NB4 (cell line): ENCODE data around the gene PHRF1.

Experiments used
- DNase-seq: peaks from one replicate; pipeline ENCODE4 v3.0.0; 2010; ENCODE audit warnings: low read depth
- H3K4me3 ChIP-seq: one replicate; pipeline ENCODE4 v1.5.1; 2011; ENCODE audit warnings: mild to moderate bottlenecking, low read depth, low read length, moderate library complexity
- MYC ChIP-seq: IDR thresholded peaks from 2 replicates; pipeline ENCODE4 v1.6.1; 2011; ENCODE audit warnings: low read depth, low read length
- POLR2A ChIP-seq: IDR thresholded peaks from 2 replicates; pipeline ENCODE4 v1.6.1; 2011; ENCODE audit warnings: mild to moderate bottlenecking; ENCODE audit not compliant: insufficient read length; ENCODE audit errors: extremely low read depth
- TF ChIP-seq, protein P1 (sequence below): IDR thresholded peaks from 2 replicates; pipeline ENCODE4 v1.6.1; 2011; ENCODE audit warnings: low read depth, low read length
- TF ChIP-seq, protein P2 (sequence below): IDR thresholded peaks from one replicate; pipeline ENCODE4 v1.5.1; 2012; ENCODE audit warnings: low read depth, low read length

Gene PHRF1

DNA sequence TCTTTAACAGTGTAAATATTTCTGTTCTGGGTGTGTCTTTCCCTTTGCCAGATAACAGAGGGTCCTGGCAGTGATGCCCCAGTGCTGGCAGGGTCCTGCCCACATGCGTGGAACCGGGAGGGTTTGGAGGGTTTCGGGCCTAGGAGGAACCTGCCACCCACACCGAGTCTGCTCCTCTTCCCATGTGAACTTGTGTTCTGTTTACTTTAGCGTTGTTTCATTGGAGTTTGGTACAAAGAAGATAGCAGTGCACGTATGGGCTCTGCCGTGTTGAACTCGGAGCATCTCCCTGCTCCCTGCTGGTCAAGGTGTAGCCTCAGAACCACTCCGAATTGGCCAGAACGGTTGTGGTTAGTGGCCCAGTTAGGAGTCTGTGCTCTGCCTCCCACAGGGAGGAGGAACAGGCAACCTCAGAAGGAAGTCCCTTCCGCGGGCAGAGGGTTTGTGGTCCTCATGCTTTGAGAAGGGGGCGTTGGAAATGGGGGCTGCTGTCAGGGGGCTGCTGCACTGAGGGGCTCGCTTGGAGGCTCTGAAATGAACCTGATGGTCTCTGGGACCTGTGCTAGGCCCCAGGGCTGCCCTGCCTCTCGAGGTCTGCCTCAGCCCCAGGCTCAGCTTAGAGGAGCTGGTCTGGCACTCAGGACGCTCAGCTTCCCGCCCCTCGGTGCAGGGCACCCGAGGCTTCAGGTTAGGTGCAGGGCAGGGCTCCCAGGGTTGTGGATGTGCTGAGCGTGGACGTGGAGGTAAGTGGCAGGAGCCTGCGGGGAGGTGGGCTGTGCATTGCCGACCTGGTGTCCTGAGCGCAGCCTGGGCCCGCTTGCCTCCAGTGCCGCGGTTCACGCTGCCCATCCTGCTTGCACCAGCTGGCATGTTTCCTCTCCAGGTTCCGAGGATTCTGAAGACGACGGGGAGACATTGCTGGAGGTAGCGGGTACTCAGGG, 10.4 kb downstream of the PHRF1 start:
- no peak overlapping the region for H3K4me3 ChIP-seq
- no peak for DNase-seq
- TF ChIP-seq, protein P1, sequence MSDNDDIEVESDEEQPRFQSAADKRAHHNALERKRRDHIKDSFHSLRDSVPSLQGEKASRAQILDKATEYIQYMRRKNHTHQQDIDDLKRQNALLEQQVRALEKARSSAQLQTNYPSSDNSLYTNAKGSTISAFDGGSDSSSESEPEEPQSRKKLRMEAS: no peak
- no peak for TF ChIP-seq POLR2A
- TF ChIP-seq, protein P2, sequence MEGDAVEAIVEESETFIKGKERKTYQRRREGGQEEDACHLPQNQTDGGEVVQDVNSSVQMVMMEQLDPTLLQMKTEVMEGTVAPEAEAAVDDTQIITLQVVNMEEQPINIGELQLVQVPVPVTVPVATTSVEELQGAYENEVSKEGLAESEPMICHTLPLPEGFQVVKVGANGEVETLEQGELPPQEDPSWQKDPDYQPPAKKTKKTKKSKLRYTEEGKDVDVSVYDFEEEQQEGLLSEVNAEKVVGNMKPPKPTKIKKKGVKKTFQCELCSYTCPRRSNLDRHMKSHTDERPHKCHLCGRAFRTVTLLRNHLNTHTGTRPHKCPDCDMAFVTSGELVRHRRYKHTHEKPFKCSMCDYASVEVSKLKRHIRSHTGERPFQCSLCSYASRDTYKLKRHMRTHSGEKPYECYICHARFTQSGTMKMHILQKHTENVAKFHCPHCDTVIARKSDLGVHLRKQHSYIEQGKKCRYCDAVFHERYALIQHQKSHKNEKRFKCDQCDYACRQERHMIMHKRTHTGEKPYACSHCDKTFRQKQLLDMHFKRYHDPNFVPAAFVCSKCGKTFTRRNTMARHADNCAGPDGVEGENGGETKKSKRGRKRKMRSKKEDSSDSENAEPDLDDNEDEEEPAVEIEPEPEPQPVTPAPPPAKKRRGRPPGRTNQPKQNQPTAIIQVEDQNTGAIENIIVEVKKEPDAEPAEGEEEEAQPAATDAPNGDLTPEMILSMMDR: no peak
- no peak for TF ChIP-seq MYC

DNA sequence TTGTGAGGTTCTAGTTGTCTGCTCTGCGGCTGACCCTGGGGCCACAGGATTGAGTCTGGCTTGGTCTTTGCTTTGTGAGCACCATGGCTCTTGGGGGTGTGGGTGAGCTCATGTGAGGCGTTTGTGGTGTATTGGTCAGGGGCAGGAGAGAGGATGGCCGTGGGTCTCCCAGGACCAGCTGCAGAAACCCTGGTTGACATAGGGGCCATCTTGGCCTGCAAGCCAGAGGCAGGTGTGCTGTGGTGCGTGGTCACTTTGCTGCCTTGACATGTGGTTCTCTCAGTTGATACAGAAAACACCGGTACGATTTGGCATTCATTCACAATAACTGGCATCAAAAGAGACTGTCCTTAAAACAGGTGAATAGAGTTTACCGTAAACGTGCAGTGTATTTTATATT, 11.3 kb downstream of the PHRF1 start:
- H3K4me3 ChIP-seq: no peak overlapping the region
- TF ChIP-seq MYC: no peak
- TF ChIP-seq POLR2A: no peak
- TF ChIP-seq, protein P2: no peak
- TF ChIP-seq, protein P1: no peak
- DNase-seq: no peak

DNA sequence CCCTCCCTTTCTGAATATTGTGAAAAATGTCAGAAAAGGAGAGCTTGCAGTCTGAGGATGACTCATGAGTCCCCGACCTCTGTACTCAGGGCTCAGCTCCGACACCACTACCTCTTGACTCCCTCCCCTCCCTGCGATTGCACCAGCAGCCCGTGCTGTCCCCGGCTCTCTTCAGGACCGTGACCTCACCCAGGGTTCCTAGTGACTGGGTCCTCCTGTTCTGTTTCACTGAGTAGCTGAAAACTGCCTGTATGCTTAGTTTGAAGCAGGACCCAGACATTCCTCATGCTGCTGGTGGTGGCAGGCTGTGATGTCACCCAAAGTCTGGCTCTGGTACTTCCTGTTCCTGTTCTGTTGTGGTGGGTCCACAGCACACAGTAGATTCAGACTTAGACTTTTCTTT, 11.7 kb downstream of the PHRF1 start:
- no peak overlapping the region for H3K4me3 ChIP-seq
- TF ChIP-seq, protein P1: peak; percentile 71
- TF ChIP-seq, protein P2: no peak
- no peak for TF ChIP-seq POLR2A
- TF ChIP-seq MYC: peak; percentile 60
- peak; percentile 93 for DNase-seq

DNA sequence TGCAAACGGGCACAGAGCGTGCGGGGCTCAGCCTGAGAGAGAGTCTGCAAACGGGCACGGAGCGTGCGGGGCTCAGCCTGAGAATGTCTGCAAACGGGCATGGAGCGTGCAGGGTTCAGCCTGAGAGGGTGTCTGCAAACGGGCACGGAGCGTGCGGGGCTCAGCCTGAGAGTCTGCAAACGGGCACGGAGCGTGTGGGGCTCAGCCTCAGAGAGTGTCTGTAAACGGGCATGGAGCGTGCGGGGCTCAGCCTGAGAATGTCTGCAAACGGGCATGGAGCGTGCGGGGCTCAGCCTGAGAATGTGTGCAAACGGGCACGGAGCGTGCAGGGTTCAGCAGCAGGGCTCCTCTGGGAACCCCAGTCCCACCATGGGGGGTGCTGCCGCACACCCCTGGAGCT, 13.5 kb downstream of the PHRF1 start:
- TF ChIP-seq, protein P1: no peak
- TF ChIP-seq, protein P2: no peak
- TF ChIP-seq POLR2A: no peak
- no peak for TF ChIP-seq MYC
- no peak overlapping the region for H3K4me3 ChIP-seq
- no peak for DNase-seq

DNA sequence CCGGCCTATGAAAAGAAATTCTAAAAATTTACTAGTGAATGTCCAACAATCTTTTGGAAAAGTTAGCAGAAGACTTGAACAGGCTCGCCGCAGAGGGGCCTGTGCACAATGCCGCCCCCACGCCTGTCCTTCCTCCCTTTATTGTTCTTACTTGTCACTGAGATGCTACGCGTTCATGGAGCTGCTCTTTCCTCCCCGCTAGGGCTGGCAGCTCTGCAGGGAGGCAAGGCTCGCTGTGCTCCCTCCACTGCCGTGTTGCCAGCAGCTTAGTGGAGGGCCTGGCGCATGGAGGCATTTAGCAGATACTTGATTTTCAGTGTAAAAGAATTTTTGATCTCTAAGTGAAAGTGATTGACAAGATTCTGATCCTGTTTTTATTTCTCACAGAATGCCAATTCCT, 14.7 kb downstream of the PHRF1 start:
- no peak for TF ChIP-seq POLR2A
- no peak for TF ChIP-seq MYC
- TF ChIP-seq, protein P2: no peak
- TF ChIP-seq, protein P1: no peak
- no peak for DNase-seq
- H3K4me3 ChIP-seq: no peak overlapping the region
